Posterior vena cava (tissue), 2 donors: ENCODE data around the gene SLC6A6. TPM values are rescaled to one million over a fixed set of nuclear protein-coding genes. Genes with fewer than 3 reads are reported as not detected.
"Not testable (repeated sequence)": the region's sequence is repeated elsewhere in the genome, so short reads cannot be mapped to it uniquely, and the experiment has no call there.

ENCODE experiments used
- DNase-seq: peaks from one replicate; pipeline ENCODE4 v3.0.0-alpha.2; 2020; ENCODE audit warnings: low spot score
- intact Hi-C, 2 donors: fragments of 100-400 bp; cut with DNase I; formaldehyde crosslinking; loops; one replicate each; pipeline versions ENCODE4 v1.14.1 to v1.14.2; 2022 to 2023
- total RNA-seq, 2 donors: library from RNA; stranded (reverse); fragmentation: NEBNext Ultra II Directional; extraction: Animal tissue kit (Norgen Biotek cat#: 25700); gene quantifications; one replicate each; pipeline ENCODE4 v1.2.1, GENCODE V29; 2021
- donor health status: DM: yes; HTN: yes; CAD: no.
- donor health status: DM: yes; HTN: yes; CAD: no.

SLC6A6 gene
- total RNA-seq, 2 donors from 2014 or later = 13.3 to 23.6 TPM

DNA sequence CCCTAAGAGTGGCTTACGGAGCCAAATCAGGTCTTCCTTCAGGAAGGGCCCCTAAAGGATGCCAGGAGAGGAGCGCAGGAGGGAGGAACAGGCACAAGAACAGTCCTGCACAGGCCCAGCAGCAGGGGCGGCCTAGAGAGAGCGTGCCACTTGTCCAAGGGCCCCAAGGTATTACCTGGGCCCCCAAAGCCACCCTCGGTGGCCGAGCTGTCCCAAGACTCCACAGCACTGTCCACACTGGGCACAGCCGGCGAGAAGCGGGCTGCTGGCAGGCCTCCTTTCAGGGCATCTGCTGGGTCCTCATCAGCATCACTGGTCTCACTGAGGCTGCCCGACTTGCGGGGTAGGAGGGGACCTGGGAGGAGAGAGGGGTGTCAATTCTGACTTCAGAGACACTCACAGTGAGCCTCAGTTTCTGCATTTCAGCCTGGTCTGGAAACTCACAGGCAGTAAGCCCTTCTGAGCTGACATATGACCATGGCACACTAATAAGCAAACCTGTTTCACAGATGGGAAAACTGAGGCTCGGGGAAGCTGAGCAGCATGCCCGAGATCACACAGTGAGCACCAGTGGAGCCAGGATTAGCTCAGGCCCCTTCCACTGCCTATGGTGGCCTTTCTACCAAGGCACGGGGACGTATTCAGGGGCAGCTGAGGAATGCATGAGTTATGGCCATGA is 104.4 kb downstream of the SLC6A6 start:
- intact Hi-C loops = loop anchor here in 1 of 2 donors (1.0 to 5.0 kb wide), 2 partner anchors 41 to 416 kb away; no protein-coding TSS in a partner anchor
- peak; percentile 58 for DNase-seq

DNA sequence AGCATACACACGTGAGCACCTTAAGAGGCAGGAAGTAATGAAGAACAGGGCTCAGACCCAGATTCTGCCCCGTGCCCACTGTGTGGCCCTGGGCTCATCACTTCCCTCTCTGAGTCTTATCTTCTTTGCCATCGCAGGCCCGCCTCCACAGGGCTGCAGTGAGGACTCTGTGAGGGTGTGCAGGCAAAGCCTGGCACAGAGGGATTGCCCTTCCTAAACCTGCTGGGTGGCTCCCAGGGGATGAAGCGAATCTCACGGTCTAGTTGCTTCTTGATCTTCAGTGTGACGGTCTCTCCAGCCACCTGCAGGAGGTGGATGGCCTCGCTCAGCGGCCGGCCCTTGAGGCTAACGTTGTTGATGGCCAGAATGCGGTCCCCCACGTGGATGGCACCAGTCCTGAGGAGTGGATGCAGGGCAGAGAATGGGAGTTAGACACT is 104.9 kb downstream of the SLC6A6 start:
- intact Hi-C loops = loop anchor here in 1 of 2 donors (5.0 kb wide), 1 partner anchor 40 kb away; no protein-coding TSS in a partner anchor
- DNase-seq = peak; percentile 66

DNA sequence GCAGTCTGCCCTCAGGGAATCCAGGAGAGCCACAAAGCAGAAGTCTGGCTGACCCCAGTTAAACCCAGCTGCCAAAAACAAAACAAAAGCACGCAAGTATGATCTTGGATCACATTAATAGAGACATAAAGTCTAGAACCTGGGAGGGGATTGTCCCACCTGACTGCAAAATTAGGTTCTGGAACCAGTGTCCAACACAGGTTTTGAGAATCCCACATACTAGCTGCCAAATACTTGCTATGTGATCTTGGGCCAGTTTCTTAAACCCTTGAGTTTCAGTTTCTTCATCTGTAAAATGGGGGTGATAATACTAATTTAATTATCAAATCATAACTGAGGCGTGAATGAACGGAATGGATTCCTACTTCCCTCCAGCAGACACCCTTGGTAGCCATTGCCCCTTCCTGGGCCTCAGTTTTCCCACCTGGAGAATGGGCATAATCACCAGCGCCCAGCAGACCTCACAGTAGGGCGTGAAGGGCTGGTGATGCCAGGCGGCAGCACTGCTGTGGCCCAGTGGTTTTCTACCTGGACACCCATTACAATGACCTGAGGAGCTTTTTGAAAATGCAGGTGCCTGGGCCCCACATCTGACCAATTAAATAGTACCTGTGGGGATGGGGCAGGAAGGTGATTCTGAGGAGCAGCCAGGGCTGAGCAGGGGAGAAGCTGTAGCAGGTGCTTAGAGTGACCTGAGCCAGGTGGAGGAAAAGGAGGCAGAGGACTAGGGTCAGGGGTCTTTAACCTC is 105.5 kb downstream of the SLC6A6 start:
- peak; percentile 36 for DNase-seq
- intact Hi-C loops = loop anchor here in 1 of 2 donors (5.0 kb wide), 1 partner anchor 39 kb away; no protein-coding TSS in a partner anchor

DNA sequence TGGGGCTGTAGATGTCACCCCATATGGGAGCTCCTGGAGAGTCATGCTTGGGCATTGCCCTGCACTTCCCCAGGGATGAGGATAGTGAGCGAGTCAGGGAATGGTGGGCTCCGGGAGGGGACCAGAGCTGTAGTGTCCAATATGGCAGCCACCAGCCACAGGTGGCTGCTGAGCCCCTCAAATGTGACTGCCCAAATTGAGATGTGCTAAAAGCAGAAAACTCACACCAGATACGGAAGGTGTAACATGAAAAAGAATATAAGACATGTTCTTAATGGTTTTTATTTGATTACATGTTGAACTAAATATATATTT is 106.1 kb downstream of the SLC6A6 start:
- no peak for DNase-seq
- intact Hi-C loops = loop anchor here in 1 of 2 donors (5.0 kb wide), 1 partner anchor 39 kb away; no protein-coding TSS in a partner anchor

DNA sequence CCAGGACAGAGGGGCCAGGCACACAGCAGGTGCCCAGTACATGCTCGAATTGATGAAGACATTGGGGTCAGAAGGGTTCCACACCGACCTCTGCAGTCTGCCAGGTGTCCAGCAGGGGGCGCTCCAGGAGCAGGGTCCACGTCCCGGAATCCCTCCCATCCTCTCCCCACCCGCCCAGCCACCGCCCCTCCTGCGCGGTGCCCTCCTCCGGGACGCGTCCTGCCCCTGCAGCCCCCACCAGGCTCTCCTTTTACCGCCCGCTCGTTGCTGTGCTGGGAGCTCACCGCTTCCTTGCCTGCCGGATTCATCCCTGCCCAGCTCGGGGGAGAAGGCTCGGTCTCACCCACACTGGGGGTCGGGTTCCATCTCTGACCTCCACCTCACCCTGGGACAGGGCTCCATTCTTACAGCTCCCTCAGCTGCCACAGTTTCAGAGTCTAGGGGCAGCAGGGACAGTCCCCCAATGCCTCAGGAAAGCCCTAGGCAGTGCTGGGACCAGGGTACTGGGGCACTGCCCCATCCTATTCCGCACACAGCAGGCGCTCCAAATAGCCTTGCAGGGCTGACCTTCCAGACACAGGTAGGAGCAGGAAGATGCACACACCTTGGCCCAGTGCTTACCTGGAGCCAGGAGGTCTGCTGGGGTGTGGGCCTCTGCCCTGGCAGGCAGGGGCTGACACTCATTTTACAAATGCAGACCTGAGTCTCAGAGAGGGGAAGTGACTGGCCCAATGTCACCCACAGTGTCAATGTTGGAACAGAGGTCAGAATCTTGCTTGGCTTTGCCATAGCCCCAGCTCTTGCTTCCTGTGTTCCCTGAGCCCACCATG is 106.8 kb downstream of the SLC6A6 start:
- intact Hi-C loops = loop anchor here (1.0 to 5.0 kb wide), 2 partner anchors 38 to 40 kb away; no protein-coding TSS in a partner anchor

DNA sequence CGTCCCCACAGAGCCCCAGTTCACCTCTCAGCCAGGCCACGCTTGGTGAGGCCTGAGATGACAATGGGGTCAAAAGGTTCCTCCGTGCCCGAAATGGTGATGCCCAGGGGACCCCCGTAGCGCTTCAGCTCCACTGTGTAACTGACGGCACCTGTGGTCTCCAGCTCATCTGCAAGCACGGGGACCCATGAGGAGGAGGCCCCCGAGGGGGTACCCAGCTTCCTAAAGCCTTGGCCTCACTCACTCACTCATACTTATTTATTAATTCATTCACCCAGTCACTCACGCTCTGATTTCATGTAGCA is 107.3 kb downstream of the SLC6A6 start:
- DNase-seq = no peak
- intact Hi-C loops = loop anchor here (1.0 to 5.0 kb wide), 2 partner anchors 38 to 40 kb away; no protein-coding TSS in a partner anchor

More for the DNA sequence above, 106.8 kb downstream of the SLC6A6 start:
- DNase-seq = peak; percentile 89

DNA sequence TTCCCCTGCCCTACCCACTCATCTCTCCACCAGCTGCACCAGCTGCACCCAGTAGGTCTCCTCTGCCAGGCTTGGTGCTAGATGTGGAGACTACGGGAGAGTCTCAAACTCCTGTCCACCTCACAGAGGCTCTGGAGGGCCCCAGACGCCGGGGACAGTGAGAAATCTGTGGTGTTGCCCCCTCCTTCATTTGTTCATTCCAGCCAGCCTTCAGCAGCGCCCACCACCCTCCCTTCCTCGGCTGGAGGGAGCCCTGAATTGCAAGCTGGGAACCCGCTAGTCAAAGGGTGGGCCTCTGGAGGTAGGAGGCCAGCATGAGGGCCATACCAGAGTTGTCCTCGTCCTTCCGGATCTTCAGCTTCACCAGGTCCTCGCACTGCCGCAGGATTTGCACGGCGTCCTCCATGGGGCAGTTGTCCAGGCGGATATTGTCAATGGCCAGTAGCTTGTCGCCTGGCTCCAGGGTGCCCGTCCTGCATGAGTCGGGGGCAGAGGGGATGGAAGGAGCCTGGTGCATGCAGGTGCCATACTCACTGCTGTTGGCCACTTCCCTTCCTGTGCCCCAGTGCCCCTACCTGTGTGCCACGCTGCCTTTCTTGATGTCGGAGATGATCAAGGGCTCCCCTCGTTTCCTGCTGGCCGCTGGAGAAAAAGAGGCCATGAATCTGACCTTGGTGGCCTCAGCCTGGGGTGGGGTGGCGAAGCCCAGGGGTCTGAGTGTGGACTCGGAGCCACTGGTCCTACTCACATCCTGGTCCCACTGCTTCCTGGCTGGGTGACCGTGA is 108.6 kb downstream of the SLC6A6 start:
- intact Hi-C loops = no loop called here
- peak; percentile 71 for DNase-seq

DNA sequence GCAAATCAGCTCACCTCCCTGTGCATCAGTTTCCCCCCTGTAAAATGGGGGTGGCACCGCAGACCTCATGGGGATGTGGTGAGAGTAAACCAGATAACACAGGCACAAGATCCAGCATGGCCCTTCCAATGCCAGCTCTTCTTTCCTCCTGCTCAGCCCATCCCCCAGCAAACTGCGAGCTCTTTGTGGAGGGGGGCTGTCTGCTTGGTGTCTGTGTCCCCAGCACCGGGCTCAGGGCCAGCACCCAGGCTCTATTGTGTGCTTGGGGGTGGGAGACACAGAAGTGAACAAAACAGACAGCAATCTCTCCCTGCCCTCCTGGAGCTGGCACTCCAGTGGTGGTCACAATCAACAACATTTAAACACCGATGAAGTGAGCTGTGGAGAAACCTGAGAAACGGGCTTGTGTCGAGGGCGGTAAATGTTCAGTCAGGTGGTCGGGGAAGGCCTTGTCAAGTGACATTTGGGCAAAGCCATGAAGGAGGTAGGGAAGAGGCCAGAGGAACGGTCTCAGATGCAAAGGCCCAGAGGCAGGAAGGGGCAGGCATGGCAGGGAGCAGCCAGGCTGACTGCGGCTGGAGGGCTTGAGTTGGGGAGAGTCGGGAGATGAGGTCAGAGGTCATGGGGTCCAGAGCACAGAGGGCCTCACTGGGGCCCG is 109.3 kb downstream of the SLC6A6 start:
- peak; percentile 59 for DNase-seq
- intact Hi-C loops = no loop called here

DNA sequence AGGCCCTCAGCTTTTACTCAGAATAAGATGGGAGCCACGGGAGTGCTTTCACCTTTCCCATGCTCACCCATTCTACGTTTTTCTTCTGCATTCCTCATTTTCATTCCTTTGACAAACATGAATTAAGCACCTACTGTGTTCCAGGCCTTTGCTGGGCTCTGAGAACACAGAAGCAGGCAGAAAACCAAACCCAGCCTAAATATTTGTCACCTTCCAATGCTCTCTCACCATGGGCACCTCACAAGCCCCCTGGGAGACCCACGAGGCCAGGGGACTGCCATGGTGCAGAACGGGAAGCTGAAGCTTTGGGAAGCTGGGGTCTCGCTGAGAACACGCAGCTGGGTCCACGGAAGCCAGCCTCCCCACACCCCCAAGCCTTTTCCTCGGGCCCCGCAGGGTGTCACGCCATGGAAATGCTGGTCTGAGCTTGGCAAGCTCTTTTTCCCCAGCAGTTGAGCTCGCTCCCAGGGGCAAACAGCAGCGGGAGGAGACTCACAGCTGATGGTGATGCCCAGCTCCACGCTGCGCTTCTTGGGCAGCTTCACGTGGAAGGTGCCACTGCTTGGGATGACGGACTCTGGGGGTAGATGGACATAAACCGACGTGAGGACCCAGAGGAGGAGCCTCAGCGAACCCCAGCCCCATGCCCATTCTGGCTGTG is 110.0 kb downstream of the SLC6A6 start:
- intact Hi-C loops = no loop called here
- DNase-seq = peak; percentile 73

DNA sequence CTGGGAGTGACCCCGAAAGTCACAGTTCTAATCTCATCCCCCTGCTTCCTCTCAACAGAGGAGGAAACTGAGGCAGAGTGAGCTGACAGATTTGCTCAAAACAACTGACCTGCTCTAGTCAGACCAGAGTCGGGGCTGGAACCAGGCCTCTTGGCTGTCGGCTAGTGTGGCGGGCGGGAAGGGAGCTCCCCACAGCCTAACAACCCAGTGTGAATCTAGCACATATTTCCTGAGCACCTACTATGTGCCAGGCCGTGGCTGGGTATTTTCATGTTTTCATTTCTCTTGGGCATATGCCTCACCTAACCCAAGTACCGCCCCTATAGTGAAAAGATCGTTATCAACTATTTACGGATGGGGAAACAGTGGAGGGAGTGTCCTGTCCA is 110.5 kb downstream of the SLC6A6 start:
- DNase-seq = no peak
- intact Hi-C loops = no loop called here

DNA sequence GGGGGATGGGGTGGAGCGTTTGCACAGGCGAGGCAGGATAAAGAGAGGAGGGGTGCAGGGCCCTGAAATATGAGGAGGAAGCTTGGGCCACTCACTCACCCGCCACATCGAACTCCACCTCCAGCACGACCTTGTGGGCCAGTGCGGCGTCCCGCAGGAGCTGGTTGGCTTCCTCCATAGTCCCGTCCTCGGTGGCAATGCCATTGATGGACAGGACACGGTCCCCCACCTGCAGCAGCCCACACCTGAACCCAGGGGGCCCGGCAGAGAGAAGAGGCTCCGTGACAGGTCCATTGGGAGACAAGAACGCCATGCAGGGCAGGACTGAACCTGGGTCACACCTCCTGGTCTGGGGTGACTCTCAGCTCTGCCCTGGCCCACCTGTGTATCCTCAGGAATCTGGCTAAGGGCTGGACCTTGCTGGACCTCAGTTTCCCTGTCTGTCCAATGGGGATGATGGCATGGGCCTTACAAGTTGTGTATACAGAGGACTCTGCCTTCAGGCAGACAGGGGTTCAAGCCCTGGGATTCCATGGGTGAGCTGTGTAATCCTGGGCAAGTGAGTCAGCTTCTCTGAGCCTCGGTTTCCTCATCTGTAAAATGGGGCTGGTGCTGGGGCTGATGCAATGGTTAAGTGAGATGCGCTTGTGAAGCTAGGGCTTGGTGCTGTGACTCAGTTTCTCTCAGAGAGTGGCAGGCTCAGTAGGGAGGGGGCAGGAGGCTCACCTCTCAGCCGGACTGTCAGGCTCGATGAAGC is 111.3 kb downstream of the SLC6A6 start:
- intact Hi-C loops = no loop called here
- DNase-seq = peak; percentile 69

DNA sequence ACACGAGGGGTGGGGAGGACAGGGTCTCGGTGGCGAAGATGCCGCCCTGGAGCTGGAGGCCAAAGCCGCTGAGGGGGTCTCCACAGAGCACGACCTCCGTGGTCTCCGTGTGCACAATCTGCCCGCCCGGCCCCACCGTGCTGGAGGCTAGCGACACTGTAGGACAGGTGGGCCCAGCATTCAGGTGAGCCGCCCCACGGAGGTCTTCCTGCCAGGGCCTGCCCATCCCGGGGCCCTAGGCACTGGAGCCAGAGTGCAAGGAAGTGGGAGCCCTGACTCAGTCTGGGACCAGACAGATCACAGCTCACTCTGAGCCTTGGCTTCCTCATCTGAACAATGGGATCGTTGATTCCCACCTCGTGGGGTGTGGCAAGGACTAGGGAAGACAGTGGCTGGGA is 111.9 kb downstream of the SLC6A6 start:
- peak; percentile 49 for DNase-seq
- intact Hi-C loops = no loop called here

DNA sequence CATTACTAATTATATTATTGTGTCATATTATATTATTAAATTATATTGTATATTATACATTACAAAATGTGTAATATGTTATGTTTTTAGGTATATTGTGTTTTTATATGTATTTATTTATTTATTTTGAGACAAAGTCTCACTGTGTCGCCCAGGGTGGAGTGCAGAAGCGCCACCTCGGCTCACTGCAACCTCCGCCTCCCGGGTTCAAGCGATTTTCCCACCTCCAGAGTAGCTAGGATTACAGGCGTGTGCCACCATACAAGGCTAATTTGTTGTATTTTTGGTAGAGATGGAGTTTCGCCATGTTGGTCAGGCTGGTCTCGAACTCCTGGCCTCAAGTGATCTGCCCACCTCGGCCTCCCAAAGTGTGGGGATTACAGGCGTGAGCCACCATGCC is 113.1 kb downstream of the SLC6A6 start:
- peak; percentile 59 for DNase-seq
- intact Hi-C loops = not testable (repeated sequence)

DNA sequence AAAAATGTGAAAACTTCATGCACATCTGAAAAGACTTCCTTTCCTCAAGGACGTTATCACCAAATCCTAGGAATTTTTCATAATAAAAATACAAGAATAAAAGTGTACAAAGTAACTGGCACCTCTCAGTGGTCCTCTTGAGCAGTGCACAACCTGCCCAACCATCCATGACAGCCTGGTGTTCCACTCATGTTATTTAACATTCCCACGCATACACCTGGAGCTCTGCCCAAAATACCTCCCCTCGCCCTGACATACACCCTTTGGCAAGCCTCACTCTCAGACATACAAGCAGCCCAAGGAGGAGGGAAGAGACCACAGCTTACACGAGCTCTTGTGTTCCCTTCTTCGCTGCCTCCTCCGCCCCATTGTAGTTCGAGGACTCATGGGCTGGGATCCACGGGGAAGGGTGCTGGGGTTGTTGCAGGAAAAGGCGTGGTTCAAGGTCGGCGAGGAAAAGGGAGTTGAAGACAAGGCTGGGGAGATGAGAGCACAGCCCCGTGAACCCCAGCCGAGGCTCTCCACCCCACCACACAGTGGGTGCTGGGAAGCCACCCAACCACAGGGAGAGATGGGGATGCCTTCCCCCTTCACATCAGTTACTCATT is 114.4 kb downstream of the SLC6A6 start:
- peak; percentile 40 for DNase-seq
- intact Hi-C loops = no loop called here

DNA sequence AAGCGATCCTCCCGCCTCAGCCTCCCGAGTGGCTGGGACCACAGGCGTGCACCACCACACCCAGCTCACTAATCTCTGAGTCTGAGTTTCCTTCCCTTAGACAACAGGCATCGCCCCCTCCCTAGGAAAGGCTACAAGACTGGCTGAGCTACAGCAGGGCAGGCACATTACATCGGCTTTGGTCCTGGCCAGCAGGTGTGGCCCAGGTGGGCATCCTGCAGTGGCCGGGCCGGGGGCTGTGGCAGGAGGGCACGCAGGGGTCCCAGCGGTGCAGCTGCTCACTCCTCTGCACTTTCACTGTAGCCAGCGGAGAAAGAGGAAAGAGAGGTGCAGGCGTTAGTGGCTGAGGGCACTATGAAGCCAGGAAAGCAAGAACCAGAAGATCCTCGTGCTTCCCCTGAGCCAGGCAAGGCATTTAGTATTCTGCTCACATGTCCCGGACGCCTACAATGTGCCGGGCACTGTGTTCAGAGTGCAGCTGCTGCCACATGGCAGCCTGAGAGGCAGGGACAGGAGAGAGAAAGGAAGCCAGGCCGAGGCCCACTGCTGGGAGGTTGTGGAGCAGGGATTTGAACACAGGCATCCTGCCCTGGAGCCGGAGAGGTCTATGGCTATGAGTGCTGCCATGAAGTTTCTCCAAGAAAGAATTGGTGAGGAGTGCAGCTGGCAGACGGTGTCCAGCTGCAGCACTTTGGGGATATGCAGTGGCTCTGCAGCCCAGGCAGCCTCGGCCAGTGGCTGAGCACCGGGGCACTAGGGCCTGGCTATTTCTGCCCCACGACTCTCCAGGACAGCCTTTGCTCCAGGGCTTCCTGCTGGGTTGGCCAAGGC is 115.4 kb downstream of the SLC6A6 start:
- intact Hi-C loops = no loop called here
- peak; percentile 59 for DNase-seq

DNA sequence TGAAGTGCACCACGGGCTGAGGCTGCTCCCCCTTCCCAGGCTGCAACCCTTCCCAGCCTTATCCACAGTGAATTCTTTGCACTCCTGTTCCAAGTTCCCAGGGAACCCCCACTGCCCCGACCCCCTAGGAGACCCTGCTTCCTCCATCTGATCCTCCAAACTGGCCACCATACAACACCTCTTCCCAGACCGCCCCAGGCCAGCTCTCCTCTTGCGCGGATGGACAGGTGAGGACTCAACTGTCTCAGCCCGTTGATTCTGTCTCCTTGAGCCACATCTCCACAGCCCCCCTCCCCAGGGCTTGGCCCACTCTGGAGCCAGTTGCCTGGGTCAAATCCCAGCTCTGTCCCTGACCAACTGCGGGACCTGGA is 116.0 kb downstream of the SLC6A6 start:
- intact Hi-C loops = no loop called here
- peak; percentile 52 for DNase-seq
